SH-SY5Y (cell line): ENCODE data around the gene ILF3.

Experiments used
- GATA2 ChIP-seq: IDR thresholded peaks from 2 replicates; pipeline ENCODE4 v1.6.1; 2011; ENCODE audit warnings: mild to moderate bottlenecking, low read depth, low read length
- GATA3 ChIP-seq: IDR thresholded peaks from 2 replicates; pipeline ENCODE4 v1.6.1; 2011; ENCODE audit warnings: low read depth, mild to moderate bottlenecking, low read length, moderate library complexity

DNA sequence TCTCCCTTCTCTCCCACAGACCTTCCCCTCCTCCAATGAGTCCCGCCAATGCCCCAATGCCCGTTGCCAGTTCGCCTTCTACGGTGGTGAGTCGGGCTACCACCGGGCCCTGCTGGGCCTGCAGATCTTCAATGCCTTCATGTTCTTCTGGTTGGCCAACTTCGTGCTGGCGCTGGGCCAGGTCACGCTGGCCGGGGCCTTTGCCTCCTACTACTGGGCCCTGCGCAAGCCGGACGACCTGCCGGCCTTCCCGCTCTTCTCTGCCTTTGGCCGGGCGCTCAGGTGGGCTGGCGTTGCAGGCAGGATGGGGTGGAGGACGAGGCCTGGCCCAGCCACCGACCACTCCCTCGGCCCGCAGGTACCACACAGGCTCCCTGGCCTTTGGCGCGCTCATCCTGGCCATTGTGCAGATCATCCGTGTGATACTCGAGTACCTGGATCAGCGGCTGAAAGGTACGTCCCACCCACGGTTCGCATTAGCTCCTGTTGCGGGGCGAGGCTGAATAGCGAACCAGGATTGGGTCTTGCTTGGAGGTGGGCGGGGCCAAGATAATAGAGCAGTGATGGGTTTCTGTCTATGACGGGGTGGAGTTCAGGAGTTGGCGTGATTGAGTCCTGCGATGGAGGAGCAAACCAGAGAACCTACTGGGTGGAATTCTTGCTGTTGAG, 17.7 kb upstream of the ILF3 start:
- TF ChIP-seq GATA3 (no peak), GATA2 (no peak)
